Brain pericyte (primary cell): ENCODE data around the gene NCSTN.

Experiments used
- DNase-seq: peaks from one replicate; pipeline ENCODE4 v3.0.0-alpha.2; 2012; ENCODE audit warnings: low read depth, low spot score

Gene NCSTN

DNA sequence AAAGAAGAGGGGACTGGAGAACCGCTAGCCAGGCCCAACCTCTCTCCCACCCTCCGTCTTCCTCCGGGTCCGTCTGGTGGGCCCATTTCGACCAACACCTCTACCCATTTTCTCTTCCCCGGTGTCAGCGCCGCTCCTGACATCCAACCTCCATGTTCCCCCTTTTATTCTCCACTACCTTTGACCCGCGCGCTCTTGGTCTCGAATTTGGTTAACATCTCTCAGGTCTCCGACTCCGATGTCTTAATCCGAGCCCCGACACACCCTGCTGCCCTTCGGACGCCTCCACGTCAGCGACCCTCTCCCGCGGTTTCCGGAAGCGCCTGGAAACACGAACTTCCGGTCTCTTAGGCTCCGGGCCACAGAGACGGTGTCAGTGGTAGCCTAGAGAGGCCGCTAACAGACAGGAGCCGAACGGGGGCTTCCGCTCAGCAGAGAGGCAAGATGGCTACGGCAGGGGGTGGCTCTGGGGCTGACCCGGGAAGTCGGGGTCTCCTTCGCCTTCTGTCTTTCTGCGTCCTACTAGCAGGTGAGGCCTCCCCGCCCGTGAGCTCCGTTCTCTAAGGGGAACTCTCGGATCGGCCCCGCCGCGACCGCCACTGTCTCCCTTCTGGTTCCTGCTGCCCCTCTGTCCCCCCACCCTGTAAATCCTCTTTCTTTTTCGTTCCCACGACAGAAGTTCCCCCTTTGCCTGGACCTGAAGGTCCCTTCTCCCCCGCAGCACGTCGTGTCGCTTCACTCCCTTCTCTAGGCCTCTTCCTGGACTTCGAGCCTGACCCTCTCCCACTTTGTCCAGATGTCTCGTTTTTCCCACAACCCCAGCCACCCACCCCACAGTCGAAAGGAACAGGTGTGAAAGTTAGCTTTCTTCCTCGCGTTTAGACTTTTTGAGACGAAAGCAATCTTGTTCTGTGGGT is at the start of gene NCSTN, which contains the start of gene COPA:
NCSTN (plus strand) TSS at position 431 of the 917 bp plus-strand sequence; CDS start at position 445, 14 bp downstream.
COPA (minus strand) TSS at position 298 of the 917 bp plus-strand sequence; CDS start at position 218, 80 bp downstream.
- DNase-seq: peak; percentile 84

DNA sequence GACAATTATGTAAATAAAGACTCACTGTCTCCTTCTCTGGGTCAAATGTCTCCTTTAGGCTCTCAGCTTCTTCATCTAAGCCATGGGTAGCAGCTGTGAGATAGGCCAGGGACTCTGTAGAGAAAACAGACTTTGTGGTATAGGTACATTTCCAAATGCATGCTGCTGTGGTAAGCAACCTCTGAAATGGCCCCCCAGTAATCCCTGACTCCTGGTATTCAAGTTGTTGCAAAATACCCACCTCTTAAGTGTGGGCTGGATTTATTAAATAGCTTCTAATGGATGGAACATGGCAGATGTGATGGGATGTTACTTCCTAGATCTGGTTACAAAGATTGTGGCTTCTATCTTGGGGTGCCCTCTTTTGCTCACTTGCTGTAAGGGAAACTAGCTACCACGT is 47.1 kb upstream of the NCSTN start:
- no peak for DNase-seq

DNA sequence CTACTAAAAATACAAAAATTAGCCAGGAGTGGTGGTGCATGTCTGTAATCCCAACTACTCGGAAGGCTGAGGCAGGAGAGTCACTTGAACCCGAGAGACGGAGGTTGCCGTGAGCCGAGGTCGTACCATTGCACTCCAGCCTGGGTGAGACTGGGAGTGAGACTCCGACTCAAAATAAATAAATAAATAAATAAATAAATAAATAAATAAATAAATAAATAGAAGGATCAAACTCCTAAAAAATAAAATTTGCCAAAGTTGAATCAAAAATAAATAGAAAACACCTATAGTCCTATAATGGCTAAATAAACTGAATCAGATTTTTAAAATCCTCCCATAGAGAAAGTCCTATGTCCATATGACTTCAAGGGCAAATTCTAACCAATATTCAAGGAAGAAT is 43.0 kb upstream of the NCSTN start:
- DNase-seq: no peak

DNA sequence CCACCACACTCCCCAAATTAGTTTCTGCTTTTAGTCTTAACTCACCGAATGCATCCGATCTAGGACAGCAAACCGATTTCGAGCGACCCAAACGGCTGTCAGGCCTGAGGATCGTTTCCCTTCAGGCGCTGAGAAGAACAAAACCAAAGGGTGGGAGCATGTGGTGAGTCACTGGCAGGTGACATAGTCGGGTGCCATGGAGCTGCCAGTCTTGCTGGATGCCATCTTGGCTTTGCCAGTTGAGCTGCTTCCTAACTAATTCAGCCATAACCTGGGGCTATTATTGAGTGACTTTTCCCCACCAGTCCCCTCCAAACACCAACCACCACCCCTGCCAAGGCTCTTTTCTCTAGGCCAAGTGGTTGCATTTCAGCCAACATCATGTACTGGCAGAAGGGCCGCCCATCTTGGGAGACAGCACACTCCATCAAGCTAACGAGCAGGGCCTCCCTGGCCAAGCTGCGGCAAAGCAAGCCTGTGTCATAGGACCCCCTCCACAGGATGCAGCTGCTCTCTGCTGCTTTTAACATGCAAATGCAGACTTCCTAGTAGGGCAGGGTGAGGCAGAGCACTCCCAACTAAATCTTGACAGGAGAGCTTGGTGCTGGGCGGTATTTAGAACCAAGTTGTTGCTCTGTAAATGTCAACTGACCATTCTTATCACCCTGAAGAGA is 35.9 kb upstream of the NCSTN start:
- DNase-seq: no peak

DNA sequence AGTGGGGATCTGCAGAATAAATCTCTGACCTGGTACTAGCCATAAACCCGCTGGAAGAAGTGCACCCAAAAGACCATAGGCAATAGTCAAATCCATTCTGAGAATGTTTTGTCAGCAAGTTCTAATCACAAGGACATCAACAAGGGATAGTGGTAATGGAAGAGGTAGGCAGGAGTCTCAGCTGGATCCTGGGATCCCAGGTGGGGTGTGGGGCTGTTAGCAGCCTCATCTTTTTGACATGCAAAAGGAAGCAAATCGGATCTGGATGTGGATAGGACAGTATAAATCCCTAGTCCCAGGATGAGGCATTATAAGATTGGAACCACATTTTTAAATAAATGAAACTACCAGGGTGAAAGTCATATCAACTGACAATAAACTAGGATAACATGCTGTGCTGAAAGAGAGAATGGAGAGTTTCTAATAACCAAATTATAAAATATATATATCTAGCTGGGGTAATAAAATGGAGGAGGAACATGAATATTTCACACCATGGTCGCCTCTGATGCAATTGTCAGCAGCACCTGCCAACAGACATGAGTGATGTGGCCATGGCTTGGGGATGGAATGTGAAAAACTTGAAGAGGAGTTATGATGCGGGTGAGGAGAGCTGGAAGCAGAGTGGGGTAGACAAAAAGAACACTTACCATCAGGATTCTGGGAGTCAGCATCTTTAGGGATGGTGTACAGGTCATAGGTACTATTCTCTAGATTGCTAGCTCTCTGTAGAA is 34.6 kb upstream of the NCSTN start:
- DNase-seq: no peak

GRCh38 chr1:160309185-160309557 is 34.0 kb upstream of the NCSTN start:
- no peak for DNase-seq

DNA sequence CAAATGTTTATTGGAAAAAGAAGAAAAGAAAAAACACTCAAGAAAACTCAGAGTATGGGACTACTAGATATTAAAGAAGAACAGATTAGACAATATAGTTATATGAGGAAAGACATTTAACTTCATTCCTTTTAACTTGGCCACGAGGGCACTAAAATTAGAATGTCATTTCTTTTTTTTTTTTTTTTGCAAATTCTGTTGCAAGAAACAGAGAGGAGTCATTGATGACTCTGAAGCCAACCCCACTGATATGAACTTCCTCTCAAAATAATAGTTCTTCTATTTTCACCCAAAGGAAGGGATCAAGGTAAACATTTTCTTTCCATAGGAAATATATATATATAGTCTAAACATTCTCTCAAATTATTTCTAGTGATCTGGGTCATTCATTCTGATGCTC is 33.6 kb upstream of the NCSTN start:
- DNase-seq: no peak

DNA sequence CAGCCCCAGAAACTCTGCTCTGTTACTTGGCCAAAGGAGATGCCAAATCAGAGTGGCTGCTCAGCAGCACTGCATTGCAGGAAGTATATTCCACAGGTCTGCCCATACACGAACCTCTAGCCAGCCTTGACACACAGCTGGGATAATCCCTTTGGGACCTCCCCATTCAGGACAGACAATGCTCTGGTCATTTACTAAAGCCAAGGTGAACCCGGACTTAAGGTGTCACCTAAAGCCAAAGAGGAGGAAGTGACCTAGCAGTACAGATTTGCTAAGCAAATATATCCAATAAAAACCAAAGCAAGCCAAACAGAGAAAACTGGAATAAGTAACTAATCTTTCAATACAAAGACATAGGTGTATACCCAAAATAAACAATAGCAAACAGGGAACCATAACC is 27.8 kb upstream of the NCSTN start:
- DNase-seq: no peak

DNA sequence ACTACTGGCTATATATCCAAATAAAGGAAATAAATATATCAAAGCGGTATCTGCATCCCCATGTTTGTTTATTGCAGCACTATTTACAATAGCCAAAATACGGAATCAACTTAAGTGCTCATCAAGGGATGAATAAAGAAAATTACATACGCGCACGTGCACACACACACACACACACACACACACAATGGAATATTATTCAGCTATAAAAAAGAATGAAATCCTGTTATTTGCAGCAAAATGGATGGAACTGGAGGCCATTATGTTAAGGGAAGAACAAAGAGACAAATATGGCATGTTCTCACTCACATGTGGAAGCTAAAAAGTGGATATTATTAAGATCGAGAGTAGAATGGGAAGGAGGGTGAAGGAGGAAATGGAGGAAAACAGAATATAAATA is 20.4 kb upstream of the NCSTN start:
- DNase-seq: no peak

GRCh38 chr1:160325252-160325651 is 17.9 kb upstream of the NCSTN start:
- no peak for DNase-seq

GRCh38 chr1:160326418-160326817 is 16.8 kb upstream of the NCSTN start:
- no peak for DNase-seq

GRCh38 chr1:160328184-160328583 is 15.0 kb upstream of the NCSTN start:
- no peak for DNase-seq

DNA sequence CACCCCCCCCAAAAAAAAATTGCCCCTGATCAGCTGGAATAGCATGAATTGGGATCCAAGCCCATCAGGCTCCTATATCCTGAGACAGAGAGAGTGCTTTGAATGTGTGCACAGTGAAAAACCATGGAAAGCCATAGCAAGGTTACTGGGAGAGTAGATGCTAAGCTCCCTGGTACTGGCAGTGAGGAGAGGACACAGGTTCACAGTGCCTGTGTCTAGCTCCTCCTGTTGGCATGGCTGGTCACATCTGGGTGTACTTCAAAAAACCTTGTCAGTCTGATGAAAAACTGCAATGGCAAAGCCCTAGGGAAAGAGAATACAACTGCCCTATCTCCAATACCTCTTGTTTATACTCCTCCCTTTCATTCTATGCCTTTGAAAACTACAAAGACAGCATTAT is 13.1 kb upstream of the NCSTN start:
- no peak for DNase-seq

DNA sequence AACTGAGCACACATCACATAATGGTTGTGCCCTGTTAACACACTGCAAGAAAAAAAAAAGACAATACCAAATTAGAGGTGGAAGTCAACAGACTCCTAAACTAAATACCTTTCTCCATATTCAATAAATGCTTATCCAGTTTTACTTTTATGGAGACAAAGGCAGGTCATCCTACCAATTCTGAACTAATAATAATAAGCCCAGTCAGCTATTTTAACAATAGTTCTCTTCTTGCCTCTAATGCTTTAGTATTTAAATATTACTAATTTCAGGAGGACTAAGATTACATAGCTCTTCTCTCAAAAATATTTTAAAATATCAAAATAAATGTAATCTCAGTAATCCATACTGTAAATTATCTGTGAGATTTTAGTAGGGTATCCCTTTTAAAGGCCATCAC is 10.7 kb upstream of the NCSTN start:
- no peak for DNase-seq

- no peak for DNase-seq
Observed at GRCh38 chr1:160338580-160338979, 4.6 kb upstream of the NCSTN start.

DNA sequence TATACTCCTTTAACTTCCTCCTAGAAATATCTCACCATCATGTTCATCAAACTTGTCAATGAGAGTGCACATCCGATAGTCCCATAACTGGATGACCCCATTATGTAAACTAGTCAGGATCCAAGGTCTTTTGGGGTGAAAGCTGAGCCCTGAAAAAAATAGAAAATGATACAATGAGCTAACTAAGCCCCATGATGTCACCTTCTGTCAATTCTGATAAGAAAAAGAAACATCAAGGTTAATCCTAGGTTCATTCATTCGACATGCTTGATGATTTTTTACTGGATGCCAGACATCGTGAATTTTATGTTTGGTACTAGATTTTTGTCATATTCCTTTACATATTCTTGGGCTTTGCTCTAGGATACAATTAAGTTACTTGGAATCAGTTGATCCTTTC is 3.0 kb upstream of the NCSTN start:
- no peak for DNase-seq

DNA sequence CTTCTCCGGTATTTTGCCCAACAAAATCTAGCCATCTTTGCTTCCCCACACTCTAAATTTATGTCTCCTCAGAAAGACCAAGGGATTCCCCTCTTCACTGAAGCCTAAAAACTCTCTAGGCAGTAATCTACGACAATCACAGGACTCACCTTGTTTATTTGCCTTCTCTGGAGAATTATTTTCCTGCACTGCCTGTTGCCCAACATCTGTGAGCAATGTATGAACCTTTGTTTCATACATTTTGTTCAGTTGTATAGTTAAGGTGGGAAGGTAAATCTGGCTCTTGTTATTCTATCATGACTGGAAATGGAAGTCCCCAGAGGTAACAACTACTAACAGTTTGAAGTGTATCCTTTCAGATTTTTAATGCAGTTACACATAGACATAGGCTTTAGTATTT is 2.3 kb upstream of the NCSTN start:
- no peak for DNase-seq

DNA sequence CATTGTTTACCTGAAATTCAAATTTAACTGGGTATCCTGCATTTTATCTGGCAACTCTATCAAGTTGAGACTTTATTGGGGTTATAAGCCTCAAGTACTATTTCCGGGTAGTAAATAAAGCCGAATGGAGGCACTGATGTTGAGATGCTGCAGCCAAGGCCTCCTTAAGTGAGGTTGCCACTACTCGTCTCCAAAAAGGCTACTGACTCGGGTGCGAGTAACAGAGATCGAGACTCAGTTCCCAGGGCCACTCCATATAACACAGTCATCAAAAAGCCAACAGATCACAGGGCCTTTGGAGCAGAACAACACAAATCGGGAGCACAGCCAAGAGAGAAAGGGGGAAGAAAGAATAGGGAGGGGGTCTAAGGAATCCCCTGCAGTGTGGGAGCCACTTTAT is 657 bp upstream of the NCSTN start:
- no peak for DNase-seq

GRCh38 chr1:160344241-160344640 is 1.1 kb downstream of the NCSTN start:
- DNase-seq: no peak

DNA sequence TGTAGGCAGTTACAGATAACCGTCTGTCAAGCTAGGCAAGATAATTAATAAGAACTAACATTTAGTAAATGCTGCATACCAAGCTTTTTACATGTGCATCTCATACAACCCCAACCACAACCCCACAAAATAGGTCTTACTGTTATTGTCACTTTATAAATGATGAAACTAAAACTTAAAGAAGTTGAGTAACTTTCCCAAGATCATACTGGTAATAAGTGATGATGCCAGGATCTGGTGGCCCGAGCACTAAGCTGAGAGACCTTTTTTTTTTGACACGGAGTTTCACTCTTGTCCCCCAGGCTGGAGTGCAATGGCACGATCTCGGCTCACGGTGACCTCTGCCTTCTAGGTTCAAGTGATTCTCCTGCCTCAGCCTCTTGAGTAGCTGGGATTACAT is 1.8 kb downstream of the NCSTN start:
- no peak for DNase-seq

DNA sequence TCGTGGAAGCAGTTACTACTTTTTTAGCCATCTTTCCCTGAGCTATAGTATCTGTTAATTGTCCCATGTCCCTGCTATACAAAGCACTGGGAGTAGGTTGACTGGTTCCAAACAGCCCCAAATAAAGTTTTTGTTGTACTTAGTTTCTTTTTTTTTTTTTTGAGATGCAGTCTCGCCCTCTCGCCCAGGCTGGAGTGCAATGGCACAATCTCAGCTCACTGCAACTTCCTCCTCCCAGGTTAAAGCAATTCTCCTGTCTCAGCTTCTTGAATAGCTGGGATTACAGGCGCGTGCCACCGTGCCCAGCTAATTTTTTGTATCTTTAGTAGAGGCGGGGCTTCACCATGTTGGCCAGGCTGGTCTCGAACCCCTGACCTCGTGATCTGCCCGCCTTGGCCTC is 3.3 kb downstream of the NCSTN start:
- DNase-seq: no peak

DNA sequence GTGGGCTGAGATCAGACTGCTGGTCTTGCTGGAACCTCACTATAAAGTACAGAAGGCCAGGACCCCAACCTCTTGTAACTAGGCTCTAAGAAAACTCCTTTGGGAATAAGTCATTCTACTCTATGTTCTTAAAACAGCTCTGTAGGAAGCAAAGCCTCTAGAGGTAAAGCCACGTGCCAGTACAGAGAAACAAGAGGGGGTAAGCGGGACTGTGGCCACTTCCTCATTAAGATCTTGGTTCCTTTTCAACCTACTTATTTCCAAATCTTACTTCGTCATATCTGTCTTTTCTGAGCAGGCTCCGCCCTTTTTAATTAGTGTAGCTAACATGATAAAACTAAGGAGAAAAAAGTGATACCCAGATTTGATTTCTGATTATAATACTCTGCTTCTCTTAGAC is 3.8 kb downstream of the NCSTN start:
- no peak for DNase-seq
